IPS-11a (cell line): ENCODE results near the gene CAPN9.
"Not testable (repeated sequence)": the region's sequence is repeated elsewhere in the genome, so short reads cannot be mapped to it uniquely, and the experiment has no call there.

Source experiments
- H3K4me3 ChIP-seq: one replicate; pipeline ENCODE4 v1.5.1; 2013; ENCODE audit warnings: low read depth, low read length, control low read depth

The CAPN9 gene, protein sequence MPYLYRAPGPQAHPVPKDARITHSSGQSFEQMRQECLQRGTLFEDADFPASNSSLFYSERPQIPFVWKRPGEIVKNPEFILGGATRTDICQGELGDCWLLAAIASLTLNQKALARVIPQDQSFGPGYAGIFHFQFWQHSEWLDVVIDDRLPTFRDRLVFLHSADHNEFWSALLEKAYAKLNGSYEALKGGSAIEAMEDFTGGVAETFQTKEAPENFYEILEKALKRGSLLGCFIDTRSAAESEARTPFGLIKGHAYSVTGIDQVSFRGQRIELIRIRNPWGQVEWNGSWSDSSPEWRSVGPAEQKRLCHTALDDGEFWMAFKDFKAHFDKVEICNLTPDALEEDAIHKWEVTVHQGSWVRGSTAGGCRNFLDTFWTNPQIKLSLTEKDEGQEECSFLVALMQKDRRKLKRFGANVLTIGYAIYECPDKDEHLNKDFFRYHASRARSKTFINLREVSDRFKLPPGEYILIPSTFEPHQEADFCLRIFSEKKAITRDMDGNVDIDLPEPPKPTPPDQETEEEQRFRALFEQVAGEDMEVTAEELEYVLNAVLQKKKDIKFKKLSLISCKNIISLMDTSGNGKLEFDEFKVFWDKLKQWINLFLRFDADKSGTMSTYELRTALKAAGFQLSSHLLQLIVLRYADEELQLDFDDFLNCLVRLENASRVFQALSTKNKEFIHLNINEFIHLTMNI

DNA sequence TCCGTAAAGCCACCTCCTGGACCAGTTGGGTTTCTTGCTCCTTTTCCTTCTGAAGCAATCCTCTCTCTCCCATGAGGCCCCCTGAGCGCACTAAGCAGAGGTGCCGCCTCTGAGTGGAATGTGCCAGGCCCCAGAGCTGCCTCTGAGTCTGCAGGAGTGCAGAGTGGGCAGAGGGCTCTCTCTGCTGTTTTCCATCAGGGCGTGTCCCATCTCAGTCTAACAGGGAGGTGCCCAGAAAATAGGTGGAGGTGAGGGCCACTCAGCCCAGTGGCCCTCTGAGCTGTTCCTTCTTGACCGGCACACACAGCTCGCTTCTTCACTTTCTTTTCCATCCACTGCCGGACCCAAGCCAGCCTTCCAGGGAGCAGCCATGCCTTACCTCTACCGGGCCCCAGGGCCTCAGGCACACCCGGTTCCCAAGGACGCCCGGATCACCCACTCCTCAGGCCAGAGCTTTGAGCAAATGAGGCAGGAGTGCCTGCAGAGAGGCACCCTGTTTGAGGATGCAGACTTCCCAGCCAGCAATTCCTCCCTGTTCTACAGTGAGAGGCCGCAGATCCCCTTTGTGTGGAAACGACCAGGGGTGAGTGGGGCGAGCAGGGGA lies at the start of gene CAPN9:
TSS of gene CAPN9 (plus strand) at position 262 of the 604 bp plus-strand sequence. CDS start at position 371, 109 bp downstream.
- H3K4me3 ChIP-seq, result no peak within 1 kb of the TSS

DNA sequence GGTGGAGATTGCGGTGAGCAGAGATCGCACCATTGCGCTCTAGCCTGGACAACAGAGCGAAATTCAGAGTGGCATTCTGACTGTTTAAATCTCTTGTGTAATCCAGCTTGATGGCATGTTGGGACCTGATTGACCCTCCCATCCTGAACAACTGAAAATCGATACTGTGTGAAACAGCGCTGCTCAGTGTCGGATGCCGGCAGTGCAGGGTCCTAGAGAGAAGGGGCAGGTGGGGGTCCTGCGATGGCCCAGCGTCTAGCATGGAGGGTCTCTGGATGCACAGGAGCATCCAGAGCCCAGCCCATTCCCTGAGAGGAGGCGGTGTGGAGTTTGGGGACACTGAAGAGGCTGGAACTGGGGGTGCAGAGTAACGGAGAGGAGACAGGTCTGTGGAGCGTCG lies 49.1 kb upstream of the CAPN9 start:
- H3K4me3 ChIP-seq, result no peak overlapping the region

DNA sequence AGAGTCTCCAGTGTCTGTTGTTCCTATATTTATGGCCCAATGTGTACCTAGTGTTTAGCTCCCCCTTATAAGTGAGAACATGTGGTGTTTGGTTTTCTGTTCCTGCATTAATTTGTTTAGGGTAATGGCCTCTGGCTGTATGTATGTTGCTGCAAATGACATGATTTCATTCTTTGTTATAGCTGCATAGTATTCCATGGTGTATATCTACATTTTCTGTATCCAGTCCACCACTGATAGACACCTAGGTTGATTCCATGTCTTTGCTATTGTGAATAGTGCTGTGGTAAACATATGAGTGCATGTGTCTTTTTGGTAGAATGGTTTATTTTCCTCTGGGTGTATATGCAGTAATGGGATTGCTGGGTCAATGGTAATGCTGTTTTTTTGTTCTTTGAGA lies 48.2 kb upstream of the CAPN9 start:
- not testable (repeated sequence) for H3K4me3 ChIP-seq

DNA sequence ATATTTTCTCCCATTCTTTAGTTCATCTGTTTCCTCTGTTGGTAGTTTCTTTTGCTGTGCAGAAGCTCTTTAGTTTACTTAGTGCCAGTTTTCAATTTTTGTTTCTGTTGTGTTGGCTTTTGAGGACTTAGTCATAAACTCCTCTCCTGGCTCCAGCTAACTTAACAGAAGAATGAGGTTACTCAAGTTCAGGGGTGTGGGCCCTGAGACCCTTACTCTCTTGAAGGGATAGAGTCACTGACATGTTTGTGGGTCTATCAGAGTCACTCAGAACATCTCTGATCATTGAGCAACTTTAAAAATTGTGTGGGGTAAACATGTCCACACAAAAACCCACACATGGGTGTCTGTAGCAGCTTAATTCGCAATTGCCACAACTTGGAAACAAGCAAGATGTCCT lies 47.5 kb upstream of the CAPN9 start:
- no peak overlapping the region for H3K4me3 ChIP-seq

DNA sequence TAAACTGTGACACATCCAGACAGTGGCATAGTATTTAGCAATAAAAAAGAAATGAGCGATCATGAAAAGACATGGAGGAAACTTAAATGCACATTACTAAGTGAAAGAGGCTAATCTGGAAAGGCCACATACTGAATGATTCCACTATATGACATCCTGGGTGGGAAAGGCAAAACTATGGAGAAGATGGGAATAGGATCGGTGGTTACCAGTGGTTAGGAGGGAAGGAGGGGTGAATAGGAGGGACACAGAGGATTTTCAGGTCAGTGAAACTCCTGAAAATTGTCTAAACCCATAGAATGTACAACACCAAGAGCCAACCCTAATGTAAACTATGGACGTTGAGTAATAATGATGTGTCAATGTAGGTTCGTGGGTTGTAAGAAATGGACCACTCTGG lies 47.1 kb upstream of the CAPN9 start:
- H3K4me3 ChIP-seq, result no peak overlapping the region

DNA sequence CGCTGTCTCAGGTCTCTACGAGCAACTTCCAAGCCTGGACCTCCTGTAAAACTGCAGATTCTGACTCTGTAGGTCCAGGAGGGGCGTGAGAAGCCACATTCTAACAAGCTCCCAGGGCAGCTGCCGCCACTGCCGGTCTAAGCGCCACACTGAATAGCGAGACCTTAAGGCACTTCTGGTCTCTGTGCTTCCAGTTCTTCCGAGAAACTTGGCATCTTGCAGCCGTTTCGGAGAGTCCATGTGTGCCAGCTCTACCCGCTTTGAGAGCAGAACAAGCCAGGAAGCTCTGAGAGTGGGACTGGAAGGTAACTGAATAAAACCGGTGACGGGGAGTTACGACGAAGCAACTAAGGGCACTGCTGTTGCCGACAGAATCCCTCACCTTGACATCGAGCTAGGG lies 45.8 kb upstream of the CAPN9 start:
- no peak overlapping the region for H3K4me3 ChIP-seq

DNA sequence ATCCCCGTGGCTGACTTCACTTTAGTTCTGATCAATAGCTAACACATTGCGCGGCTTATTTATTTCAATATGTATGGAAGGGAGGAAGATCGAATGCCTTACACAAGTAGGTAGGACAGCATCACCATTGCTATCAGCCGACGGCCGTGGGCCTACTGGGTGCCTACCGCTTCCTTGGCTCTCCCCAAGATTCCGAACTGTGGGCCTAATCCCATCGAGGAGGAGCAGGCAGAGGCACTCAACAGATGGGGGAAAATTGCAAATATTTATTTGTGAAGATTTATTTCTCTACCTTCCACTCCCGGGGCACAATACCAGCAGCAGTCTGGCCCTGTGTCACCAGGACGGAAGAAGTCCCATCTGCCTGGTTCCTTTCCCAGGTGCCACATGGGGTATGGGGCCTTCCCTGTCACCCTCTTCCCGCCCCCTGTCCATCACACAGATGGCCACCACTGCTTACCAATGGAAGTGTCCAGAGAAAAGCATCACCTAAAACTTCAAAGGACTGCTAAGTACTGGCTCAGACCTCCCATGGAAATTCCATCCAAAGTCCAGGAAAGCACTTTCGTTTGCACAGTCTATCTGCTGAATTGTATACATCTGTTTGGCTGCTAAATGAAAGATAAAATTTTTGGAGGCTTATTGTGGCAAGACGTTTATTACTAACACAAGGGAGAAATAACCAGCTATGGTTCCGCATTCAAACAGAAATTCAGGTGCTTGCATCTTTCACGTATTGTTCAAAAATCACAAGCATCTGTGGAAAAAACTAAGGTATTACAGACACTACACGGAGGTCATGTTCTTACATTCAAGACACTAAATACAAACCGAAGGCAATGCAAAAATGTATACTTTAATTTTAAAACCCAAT lies 45.1 kb upstream of the CAPN9 start:
- no peak overlapping the region for H3K4me3 ChIP-seq

DNA sequence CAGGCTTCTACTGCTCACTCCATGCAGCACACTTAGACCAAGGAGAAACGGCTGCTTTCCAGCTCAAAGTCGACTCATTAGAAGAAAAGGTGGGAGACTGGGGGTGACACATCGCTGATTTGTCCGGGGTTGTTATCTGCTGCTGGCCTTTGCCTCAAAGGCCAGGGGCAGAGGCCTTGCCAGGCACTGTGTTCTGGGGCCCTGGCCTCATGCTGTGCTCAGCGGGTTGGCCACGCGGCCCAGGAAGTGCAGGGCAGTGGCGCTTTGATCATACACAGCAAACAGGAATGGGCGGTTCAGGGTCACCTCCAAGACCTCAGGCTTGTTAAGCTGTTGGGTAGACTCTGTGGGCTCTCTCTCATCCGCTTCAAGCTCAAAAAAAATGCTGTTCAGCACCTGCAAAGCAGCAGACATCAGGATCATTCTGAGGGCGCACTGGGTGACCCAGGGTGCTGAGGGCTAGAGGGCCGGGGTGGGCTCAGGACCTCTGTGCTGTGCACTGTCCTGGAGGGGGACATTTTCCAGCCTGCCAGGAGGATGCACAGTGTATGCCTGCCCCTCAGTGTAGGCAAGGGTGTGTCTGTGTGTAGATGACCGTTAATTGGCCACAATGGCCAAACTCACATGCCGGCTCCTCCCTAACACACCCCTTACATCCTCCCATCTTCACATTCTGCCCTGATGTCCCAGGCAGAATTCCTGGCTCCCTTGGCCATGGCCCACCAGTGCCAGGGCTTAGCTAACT lies 44.1 kb upstream of the CAPN9 start:
- no peak overlapping the region for H3K4me3 ChIP-seq

DNA sequence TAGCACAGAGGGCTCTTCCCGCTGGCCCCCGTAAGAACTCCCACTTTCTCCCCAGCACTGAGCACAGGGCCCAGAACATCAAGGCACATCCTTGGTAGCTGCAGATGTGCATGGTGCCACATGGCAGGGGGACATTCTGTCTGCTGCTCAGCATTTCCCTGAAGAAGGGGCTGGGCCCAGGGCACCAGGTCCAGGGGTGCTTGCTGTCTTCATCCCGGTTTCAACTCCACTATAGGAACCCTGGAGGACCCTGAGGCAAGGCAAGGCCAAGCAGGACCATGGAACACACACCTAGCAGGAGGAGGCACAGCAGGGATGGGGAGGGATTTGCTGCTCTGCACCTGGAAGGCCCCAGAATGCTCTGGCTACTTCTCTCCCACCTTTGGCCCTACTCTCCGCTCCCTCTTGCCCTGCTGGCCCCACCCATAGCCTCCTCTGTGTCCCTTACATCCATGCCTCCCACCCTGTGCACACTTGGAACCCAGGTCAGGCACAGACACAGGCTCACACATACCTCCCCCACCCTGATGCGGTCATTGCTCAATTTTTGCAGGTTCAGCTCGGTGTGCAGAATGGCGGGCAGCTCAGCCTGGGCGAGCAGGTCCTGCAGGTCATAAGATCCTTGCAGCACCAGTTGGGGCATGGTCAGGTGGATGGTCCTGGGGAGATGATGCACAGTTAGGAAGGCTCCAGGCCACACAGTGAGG lies 43.4 kb upstream of the CAPN9 start:
- H3K4me3 ChIP-seq, result no peak overlapping the region

DNA sequence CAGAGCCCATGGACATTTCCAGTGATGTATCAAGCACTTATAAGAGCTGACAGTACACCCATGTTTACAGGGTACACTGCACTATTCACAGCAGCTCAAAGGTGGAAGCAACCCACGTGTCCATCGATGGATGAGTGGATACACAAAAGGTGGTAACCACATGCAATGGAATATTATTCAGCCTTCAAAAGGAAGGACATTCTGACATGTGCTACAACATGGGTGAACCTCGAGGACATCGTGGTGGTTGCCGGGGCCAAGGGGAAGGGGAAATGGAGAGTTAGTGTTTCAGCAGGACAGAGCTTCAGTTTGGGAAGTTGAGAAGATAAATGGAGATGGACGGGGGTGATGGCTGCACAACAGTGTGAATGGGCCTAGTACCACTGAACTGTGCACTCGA lies 42.4 kb upstream of the CAPN9 start:
- no peak overlapping the region for H3K4me3 ChIP-seq

DNA sequence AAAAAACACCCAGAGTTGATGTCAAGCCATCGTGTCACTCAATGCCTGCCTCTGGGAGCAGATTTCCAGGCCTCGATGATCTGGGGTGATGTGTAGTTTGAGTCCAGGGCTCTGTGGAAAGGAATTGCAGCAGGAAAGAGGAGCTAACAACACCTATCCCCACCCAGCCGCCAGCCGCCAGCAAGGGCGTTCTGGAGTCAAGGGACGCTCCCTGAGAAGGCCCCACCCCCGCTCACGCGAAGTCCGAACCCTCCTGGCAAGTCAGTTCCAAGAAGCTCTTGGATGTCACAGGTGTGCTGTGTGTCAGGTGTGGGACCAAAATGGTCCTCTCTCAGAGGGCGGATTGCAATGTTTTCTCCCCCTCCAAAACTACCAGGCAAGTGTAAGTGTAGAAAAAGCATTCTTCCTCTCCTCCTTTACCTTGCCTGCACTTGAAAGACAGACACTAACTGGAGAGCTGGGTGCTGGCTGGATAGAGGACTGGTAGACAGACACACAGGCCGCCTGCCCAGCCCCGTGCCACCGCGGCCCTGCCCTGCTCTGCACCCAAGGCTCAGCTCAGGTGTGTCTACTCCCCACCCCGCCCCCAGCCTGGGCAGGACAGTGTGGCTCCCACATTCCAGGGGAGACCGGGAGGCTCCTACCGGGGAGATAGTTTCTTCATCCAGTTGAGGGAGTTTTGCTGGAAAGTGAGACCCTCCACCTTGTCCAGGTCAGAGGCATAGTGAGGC lies 41.7 kb upstream of the CAPN9 start:
- no peak overlapping the region for H3K4me3 ChIP-seq

DNA sequence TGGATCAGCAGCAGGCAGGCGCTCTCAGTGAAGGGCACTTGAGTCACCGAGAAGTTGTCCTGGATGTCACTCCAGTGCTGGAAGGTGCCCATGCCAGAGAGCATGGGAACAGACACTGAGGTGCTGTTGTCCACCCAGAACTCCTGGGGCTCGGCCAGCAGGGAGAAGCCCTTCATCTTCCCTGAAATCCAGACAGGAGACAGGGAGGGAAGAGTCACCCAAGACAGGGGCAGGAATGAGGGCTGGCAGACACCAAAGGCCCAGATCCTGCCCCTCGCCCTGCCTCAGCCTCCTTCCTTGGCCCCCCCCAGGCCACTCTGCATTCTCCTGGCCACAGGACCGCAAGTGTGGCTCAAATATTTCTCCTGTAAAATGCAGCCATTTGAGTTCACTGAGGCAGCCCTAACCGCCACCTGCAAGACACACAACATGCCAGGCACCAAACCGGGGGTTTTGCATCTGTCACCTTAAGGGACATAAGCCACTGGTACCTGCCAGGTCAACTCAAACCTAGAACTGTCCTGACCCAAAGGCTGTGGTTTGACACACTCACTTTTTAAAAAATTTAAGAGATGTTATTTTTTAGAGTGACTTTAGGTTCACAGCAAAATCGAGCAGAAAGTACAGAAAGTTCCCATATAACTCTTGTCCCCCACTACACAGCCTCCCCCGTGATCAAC lies 41.0 kb upstream of the CAPN9 start:
- H3K4me3 ChIP-seq, result no peak overlapping the region

DNA sequence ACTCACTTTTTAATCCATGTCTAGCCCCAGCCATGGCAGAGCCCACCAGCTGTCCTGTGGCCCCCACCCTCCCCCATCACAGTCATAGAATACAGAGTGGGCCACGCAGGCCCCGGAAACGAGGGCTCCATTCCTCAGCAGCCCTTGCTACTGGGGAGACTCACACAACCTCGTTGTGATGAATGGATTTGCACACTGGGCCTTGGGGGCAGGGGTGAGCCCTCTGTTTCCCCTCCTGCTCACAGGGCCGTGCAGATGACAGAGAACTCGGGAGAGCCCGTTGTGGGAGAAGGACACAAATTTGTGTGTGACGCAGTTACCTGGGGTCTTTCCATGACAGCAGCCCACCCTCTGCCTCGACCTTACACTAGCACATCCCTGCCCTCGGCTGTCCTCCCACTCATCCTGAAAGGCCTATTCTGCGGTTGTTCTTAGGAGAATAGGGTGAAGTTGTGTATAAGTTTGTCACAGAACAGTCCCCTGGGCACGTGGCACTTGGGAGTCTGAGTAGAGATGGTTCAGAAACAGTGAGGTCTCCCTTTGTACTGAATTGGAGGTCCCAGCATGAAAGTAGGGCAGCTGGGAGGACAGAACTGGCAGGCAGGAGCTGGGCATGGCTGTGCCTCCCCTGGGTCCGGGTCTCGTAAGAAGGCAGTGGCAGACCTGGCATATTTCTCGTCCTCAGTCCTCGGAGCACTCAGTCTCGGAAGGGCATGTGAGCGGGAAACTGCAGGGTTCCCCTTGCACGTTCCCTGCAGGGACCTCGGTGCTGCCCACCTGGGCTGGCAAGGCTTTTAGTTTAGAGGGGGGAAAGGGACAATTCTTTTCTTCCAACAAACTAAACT lies 40.1 kb upstream of the CAPN9 start:
- H3K4me3 ChIP-seq, result no peak overlapping the region

DNA sequence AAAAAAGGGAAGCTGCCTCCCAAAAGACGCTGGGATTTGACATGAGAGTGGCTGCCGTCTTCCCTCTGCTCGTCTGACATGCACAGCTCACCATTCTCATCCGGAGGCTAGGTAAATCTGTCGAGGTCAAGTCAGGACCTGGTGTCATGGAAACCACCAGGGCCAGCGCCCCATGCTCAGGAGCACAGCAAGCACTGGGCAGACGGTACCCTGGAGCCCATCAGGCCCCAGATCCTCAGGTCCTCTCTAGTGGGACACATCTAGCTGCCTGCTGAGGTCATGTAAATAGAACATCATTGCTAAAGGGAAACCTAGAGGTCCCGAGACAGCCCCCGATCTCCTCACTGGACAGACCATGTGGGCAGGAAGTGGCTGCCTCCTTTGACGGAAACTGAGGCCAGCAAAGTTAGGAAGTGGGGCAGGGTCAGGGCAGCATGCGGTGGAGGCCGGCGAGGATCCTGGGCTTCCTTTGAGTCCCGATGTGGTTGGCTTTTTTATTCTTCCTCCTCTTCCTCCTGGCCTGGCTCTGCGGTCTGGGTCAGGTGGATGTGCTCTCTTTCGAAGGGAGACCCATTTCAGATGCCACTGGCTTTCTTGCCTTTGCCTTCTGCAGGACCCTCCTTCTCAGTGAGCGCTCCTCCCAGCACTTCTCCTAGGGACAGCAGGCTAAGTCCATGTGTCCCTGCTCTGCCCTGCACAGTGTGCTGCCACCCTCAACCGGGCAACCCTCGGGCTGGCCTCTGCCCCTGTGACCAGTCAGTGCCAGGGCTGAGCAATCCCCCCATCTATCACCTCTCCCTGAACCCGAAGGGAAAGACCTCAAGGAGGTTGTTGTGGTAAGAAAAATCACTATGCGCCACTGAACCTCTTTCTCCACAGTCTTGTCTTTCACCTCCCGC lies 39.2 kb upstream of the CAPN9 start:
- H3K4me3 ChIP-seq, result no peak overlapping the region

DNA sequence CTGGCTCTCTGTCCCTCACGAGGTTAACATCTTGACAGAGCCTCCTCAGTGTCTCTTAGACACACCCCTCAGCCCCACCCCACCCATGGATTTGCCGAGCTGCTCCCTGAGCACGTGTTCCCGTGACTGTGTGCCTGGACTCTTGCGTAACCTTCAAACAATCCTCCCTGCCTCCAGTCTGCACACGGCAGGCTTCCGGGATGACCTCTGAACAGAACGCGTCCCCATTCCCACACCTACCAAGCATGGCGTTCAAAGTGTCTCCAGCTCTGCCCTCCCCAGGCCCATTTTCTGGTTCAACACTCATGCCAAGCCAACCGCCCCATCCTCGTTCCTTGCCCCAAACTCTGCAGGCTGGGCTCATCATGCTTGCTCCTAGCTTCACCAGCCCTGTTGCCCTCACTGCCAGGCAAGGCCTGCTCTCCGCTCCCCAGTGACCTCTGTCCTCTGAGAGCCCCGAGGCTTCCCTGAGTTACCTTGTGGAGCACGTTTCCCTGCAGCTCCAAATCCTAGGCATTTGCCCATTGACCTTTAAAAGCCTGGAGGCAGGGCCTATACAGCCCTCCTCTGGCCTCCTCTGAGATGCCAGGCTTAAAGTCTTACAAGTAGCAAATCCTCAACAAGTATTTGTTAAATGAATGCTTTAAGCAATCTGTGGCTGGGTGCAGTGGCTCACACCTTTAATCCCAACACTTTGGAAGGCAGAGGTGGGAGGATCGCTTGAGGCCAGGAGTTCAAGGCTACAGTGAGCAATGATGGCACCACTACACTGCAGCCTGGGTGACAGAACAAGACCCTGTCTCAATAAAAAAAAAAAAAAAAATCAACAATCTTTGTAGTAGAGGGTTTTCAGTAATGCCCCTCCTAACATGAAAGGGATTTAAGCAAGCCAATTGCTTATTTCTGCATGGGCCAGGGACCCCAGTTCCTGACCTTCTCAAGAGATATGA lies 38.3 kb upstream of the CAPN9 start:
- no peak overlapping the region for H3K4me3 ChIP-seq
